Naive thymus-derived CD4-positive, alpha-beta T cell (primary cell): ENCODE results near the gene OPN1SW. TPM values are rescaled to one million over a fixed set of nuclear protein-coding genes. Genes with fewer than 3 reads are reported as not detected.

Source experiments
- ATAC-seq: fragments of 150-1000 bp; cut with Tn5 transposase; 2 replicates; pipeline ENCODE4 v1.10.0; 2021; ENCODE audit warnings: mild to moderate bottlenecking, moderate library complexity
- CTCF ChIA-PET: fragments of 350-600 bp; sonication (Branson Sonifier 250); formaldehyde crosslinking; loops from one replicate; lab custom pipeline; 2021; ENCODE audit warnings: antibody characterized with exemption; lab: Charles Lee
- POLR2A ChIA-PET: fragments of 350-600 bp; sonication (Branson Sonifier 250); formaldehyde crosslinking; loops from one replicate; lab custom pipeline; 2021; ENCODE audit warnings: antibody characterized with exemption, inconsistent platforms; lab: Charles Lee
- DNase-seq, 9 donors: peaks; one replicate each; pipeline versions ENCODE4 v3.0.0 to v3.0.0-alpha.2; 2020 to 2022; ENCODE audit warnings: mixed read lengths in 1 of 9
- H3K27ac ChIP-seq: one replicate; pipeline ENCODE4 v1.7.0; 2013; ENCODE audit warnings: mild to moderate bottlenecking, low read depth, low read length, moderate library complexity
- H3K27me3 ChIP-seq, 2 donors: one replicate each; pipeline ENCODE4 v1.7.0; 2013; ENCODE audit warnings: low read length in 2 of 2, mild to moderate bottlenecking in 2 of 2, moderate library complexity in 2 of 2; ENCODE audit not compliant: control insufficient read depth in 2 of 2, insufficient read depth in 2 of 2
- H3K36me3 ChIP-seq, 3 experiments: 1 replicate in 2 of 3; 2 replicates in 1 of 3; pipeline ENCODE4 v1.7.0; 2013; ENCODE audit warnings: low read length in 3 of 3, mild to moderate bottlenecking in 3 of 3, moderate library complexity in 1 of 3; ENCODE audit not compliant: insufficient read depth in 3 of 3, control insufficient read depth in 2 of 3
- H3K4me1 ChIP-seq, 2 donors: one replicate each; pipeline ENCODE4 v1.7.0; 2013; ENCODE audit warnings: low read length in 2 of 2, mild to moderate bottlenecking in 2 of 2, moderate library complexity in 1 of 2; ENCODE audit not compliant: control insufficient read depth in 2 of 2, insufficient read depth in 2 of 2
- H3K4me3 ChIP-seq: 2 replicates; pipeline ENCODE4 v1.7.0; 2013; ENCODE audit warnings: mild to moderate bottlenecking, low read length
- H3K9me3 ChIP-seq, 3 experiments: 1 replicate in 2 of 3; 2 replicates in 1 of 3; pipeline ENCODE4 v1.7.0; 2013; ENCODE audit warnings: low read length in 3 of 3; ENCODE audit not compliant: control insufficient read depth in 2 of 3
- H3K27ac Mint-ChIP-seq, 9 donors: one replicate each; pipeline ENCODE4 v1.8.0; 2020 to 2022; ENCODE audit warnings: mixed read lengths in 9 of 9, mild to moderate bottlenecking in 8 of 9, moderate library complexity in 5 of 9, inconsistent platforms in 2 of 9
- H3K27me3 Mint-ChIP-seq, 5 donors: one replicate each; pipeline ENCODE4 v1.8.0; 2021 to 2022; ENCODE audit warnings: mixed read lengths in 5 of 5, mild to moderate bottlenecking in 1 of 5
- H3K36me3 Mint-ChIP-seq, 5 donors: one replicate each; pipeline ENCODE4 v1.8.0; 2020 to 2022; ENCODE audit warnings: mixed read lengths in 5 of 5, mild to moderate bottlenecking in 3 of 5, inconsistent platforms in 1 of 5
- H3K4me1 Mint-ChIP-seq, 7 donors: one replicate each; pipeline ENCODE4 v1.8.0; 2020 to 2022; ENCODE audit warnings: mixed read lengths in 7 of 7, mild to moderate bottlenecking in 3 of 7, inconsistent platforms in 1 of 7
- H3K4me3 Mint-ChIP-seq, 10 donors: one replicate each; pipeline ENCODE4 v1.8.0; 2020 to 2022; ENCODE audit warnings: mild to moderate bottlenecking in 10 of 10, mixed read lengths in 10 of 10, moderate library complexity in 6 of 10, inconsistent platforms in 2 of 10
- H3K9me3 Mint-ChIP-seq, 11 donors: one replicate each; pipeline ENCODE4 v1.8.0; 2020 to 2022; ENCODE audit warnings: mixed read lengths in 11 of 11, mild to moderate bottlenecking in 4 of 11, inconsistent platforms in 1 of 11, moderate library complexity in 1 of 11
- intact Hi-C, 2 donors: fragments of 100-400 bp; cut with micrococcal nuclease; formaldehyde crosslinking; loops; one replicate each; pipeline ENCODE4 v1.15.1; 2023
- polyA plus RNA-seq, 2 donors: library from polyadenylated mRNA; unstranded; fragments of 300-500 nt; fragmentation: Illumina TruSeq; gene quantifications; one replicate each; pipeline ENCODE4 v1.2.3, GENCODE V29; 2021
- total RNA-seq, 6 experiments: library from RNA in 5 of 6; stranded (reverse) in 5 of 6; gene quantifications; 1 replicate in 5 of 6; 2 replicates in 1 of 6; pipeline ENCODE4 v1.2.3 and lab custom pipeline; 2021 to 2026

Gene OPN1SW
- total and polyA plus RNA-seq, 7 experiments from 2014 or later = not detected

DNA sequence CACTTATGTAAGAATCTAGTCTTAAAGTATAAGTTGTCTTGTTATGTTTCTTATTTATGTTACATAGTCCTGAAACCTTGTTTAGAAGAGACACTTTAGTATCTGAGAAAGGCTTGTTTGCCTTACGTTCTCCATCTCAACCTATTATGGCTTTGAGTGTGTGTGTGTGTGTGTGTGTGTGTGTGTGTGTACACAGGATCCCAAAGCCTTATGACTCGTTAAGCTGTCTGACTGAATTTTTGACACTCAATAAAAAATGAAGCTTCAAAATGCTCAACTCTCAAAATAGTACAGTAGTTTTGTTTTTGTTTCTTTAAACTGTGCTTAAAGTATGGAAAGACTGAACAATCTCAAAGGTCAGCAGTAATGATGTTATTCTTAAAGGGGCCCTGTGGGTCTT, 18.4 kb downstream of the OPN1SW start:
- Mint-ChIP-seq H3K27ac (no peak overlapping the region), H3K4me3 (no peak overlapping the region), H3K4me1 (peaks cover 0 to 8% (median 5%) of the 10 kb centered on the region in 7 donors), H3K27me3 (no peaks in the 10 kb centered on the region), H3K36me3 (peaks cover 6 to 48% (median 20%) of the 10 kb centered on the region in 5 donors), H3K9me3 (no peaks in the 10 kb centered on the region)
- intact Hi-C loops = no loop called here
- H3K4me1 ChIP-seq = no peaks in the 10 kb centered on the region
- no peaks in the 10 kb centered on the region for H3K9me3 ChIP-seq
- CTCF ChIA-PET = no interaction called here
- H3K4me3 ChIP-seq = no peak overlapping the region
- no peak for DNase-seq
- POLR2A ChIA-PET = interaction anchor here (0.6 to 1.4 kb wide), 2 partner anchors 11 to 18 kb away, joined by 3 to 4 read pairs; partner anchors contain the start of gene CALU
- H3K27me3 ChIP-seq = no peaks in the 10 kb centered on the region
- H3K27ac ChIP-seq = no peak overlapping the region
- no peak for ATAC-seq
- H3K36me3 ChIP-seq = peaks cover 0 to 57% (median 22%) of the 10 kb centered on the region in 3 experiments

- peak overlapping the region in 1 of 9 donors; percentile 36 for H3K27ac Mint-ChIP-seq
- H3K27me3 Mint-ChIP-seq = no peaks in the 10 kb centered on the region
- H3K36me3 Mint-ChIP-seq = peaks cover 6 to 37% (median 17%) of the 10 kb centered on the region in 5 donors
- H3K27me3 ChIP-seq = no peaks in the 10 kb centered on the region
- no peak overlapping the region for H3K27ac ChIP-seq
- no peaks in the 10 kb centered on the region for H3K4me1 ChIP-seq
- H3K4me3 ChIP-seq = no peak overlapping the region
- DNase-seq (no peak), ATAC-seq (no peak)
- peaks cover 0 to 47% (median 19%) of the 10 kb centered on the region in 3 experiments for H3K36me3 ChIP-seq
- intact Hi-C loops = no loop called here
- CTCF ChIA-PET = no interaction called here
- H3K4me3 Mint-ChIP-seq = no peak overlapping the region
- H3K9me3 ChIP-seq = no peaks in the 10 kb centered on the region
- H3K9me3 Mint-ChIP-seq = no peaks in the 10 kb centered on the region
- POLR2A ChIA-PET = interaction anchor here (0.8 to 1.4 kb wide), 2 partner anchors 7 to 79 kb away, joined by 3 to 4 read pairs; no protein-coding TSS in a partner anchor
- peaks cover 0 to 8% (median 5%) of the 10 kb centered on the region in 7 donors for H3K4me1 Mint-ChIP-seq
These were observed 19.6 kb downstream of the OPN1SW start for GRCh38 chr7:128755819-128756476.

DNA sequence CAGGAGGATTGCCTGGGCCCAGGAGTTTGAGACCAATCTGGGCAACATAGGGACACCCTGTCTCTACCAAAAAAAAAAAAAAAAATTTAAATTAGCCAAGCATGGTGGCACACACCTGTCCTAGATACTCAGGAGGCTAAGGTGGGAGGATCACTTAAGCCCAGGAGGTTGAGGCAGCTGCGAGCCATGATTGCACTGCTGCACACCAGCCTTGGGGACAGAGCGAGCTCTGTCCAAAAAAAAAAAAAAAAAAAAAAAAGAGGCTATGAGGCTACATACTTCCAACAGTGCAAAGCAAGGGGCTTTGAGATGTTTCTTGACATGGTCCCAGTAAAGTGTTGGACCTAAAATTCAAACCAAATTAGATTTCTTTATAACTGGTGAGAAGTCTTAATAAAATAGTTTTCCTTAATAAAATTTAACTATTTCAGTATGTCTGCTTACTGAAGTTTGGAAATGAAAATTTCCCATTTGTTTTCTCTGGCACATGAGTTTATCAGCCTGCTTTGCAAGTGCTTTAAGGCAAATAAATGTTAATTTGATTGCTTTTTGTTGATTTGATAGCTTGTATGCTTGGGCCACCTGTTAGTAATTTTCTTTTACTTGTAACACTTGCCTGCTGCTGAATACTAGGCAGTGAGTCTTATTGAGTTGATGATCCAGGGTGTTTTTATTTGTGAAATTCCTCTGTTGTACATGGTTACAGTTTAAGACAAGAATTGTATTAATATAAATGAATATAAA, 20.3 kb downstream of the OPN1SW start:
- H3K36me3 ChIP-seq = peaks cover 0 to 48% (median 19%) of the 10 kb centered on the region in 3 experiments
- H3K27ac Mint-ChIP-seq = no peak overlapping the region
- intact Hi-C loops = no loop called here

GRCh38 chr7:128752251-128752650, 23.3 kb downstream of the OPN1SW start:
- ATAC-seq (no peak), DNase-seq (no peak)
- ChIA-PET POLR2A (no interaction called here), CTCF (no interaction called here)
- Histone ChIP-seq H3K27me3 (no peaks in the 10 kb centered on the region), H3K9me3 (no peaks in the 10 kb centered on the region), H3K4me3 (no peak overlapping the region), H3K27ac (no peak overlapping the region), H3K4me1 (no peaks in the 10 kb centered on the region), H3K36me3 (peaks cover 0 to 42% (median 14%) of the 10 kb centered on the region in 3 experiments)
- H3K36me3 Mint-ChIP-seq = peaks cover 6 to 48% (median 18%) of the 10 kb centered on the region in 5 donors
- intact Hi-C loops = no loop called here
- no peaks in the 10 kb centered on the region for H3K9me3 Mint-ChIP-seq
- no peaks in the 10 kb centered on the region for H3K27me3 Mint-ChIP-seq
- H3K4me1 Mint-ChIP-seq = peaks cover 5 to 15% (median 12%) of the 10 kb centered on the region in 7 donors
- no peak overlapping the region for H3K27ac Mint-ChIP-seq
- H3K4me3 Mint-ChIP-seq = no peak overlapping the region

More for the DNA sequence above, 20.3 kb downstream of the OPN1SW start:
- DNase-seq (no peak), ATAC-seq (no peak)
- no peaks in the 10 kb centered on the region for H3K27me3 Mint-ChIP-seq
- H3K4me3 Mint-ChIP-seq = no peak overlapping the region
- no peaks in the 10 kb centered on the region for H3K27me3 ChIP-seq
- no peaks in the 10 kb centered on the region for H3K4me1 ChIP-seq
- ChIA-PET POLR2A (no interaction called here), CTCF (no interaction called here)
- peaks cover 6 to 35% (median 17%) of the 10 kb centered on the region in 5 donors for H3K36me3 Mint-ChIP-seq
- no peaks in the 10 kb centered on the region for H3K9me3 ChIP-seq
- H3K4me1 Mint-ChIP-seq = peaks cover 0 to 8% (median 5%) of the 10 kb centered on the region in 7 donors
- H3K4me3 ChIP-seq = no peak overlapping the region
- no peak overlapping the region for H3K27ac ChIP-seq
- no peaks in the 10 kb centered on the region for H3K9me3 Mint-ChIP-seq

DNA sequence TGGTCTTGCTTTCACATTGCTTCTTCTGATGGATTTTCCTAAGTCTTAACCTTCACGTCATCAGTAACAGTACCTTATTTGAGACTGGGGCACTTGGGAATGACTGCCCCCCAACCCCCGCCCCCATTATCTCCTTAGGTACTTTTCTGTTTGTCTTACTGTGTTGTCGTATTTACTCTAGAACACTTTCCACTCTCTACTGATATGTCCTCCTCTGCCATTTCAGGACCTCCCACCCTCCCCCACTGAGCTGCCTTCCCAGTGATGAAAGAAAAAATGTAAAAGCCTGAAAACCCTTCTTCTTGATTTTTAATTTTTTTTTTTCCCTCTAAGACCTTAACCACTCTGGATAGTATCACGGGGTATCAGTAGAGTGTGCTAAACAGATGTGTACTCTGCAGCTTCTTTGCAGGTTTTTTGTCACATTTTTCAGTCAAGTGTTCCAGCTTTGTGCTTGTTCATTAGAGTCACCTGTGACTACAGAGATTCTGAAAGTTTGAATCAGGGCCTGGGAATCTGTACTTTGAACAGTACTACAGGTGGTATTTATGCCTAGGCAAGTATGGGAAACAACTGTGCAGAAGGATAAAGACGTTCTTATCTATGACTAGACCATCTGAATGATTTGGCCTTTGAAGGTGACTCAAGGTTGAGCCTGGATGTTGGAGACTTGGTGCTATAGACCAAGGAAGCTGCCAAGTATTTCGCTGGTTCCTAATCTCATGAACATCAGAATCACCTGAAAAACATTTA, 28.1 kb downstream of the OPN1SW start:
- no peak for ATAC-seq
- CTCF ChIA-PET = no interaction called here

GRCh38 chr7:128745706-128746105, 29.9 kb downstream of the OPN1SW start:
- ATAC-seq (no peak), DNase-seq (no peak)
- Histone ChIP-seq H3K36me3 (peaks cover 0 to 24% (median 7%) of the 10 kb centered on the region in 3 experiments), H3K27me3 (no peaks in the 10 kb centered on the region), H3K4me3 (no peak overlapping the region), H3K27ac (no peak overlapping the region), H3K9me3 (no peaks in the 10 kb centered on the region), H3K4me1 (peaks cover 0 to 7% of the 10 kb centered on the region in 2 donors)
- ChIA-PET POLR2A (no interaction called here), CTCF (interaction anchor here (0.7 to 0.8 kb wide), 2 partner anchors 75 to 138 kb away, joined by 4 to 5 read pairs; no protein-coding TSS in a partner anchor)
- Mint-ChIP-seq H3K36me3 (peaks cover 0 to 29% (median 8%) of the 10 kb centered on the region in 5 donors), H3K9me3 (no peaks in the 10 kb centered on the region), H3K27ac (peak overlapping the region in 1 of 9 donors; percentile 16), H3K27me3 (no peaks in the 10 kb centered on the region), H3K4me3 (no peak overlapping the region), H3K4me1 (peaks cover 14 to 51% (median 46%) of the 10 kb centered on the region in 7 donors)
- intact Hi-C loops = no loop called here

More for the DNA sequence above, 28.1 kb downstream of the OPN1SW start:
- H3K27ac Mint-ChIP-seq = no peak overlapping the region
- Histone ChIP-seq H3K9me3 (no peaks in the 10 kb centered on the region), H3K27me3 (no peaks in the 10 kb centered on the region), H3K4me3 (no peak overlapping the region), H3K36me3 (peaks cover 0 to 26% (median 7%) of the 10 kb centered on the region in 3 experiments), H3K4me1 (no peaks in the 10 kb centered on the region), H3K27ac (no peak overlapping the region)
- no peak for DNase-seq
- no peaks in the 10 kb centered on the region for H3K27me3 Mint-ChIP-seq
- no peak overlapping the region for H3K4me3 Mint-ChIP-seq
- POLR2A ChIA-PET = interaction anchor here (1.2 to 1.8 kb wide), 2 partner anchors 8 to 9 kb away, joined by 4 to 11 read pairs; partner anchors contain the start of gene CALU
- intact Hi-C loops = no loop called here
- peaks cover 6 to 34% (median 29%) of the 10 kb centered on the region in 7 donors for H3K4me1 Mint-ChIP-seq
- H3K9me3 Mint-ChIP-seq = no peaks in the 10 kb centered on the region
- H3K36me3 Mint-ChIP-seq = peaks cover 0 to 29% (median 8%) of the 10 kb centered on the region in 5 donors
